HG02678 (cell line): ENCODE measurements around the gene CREG1.

Experiments
- ATAC-seq: cut with Tn5 transposase; IDR thresholded peaks from one replicate; pipeline ENCODE4 v1.9.1; 2021; ENCODE audit warnings: mild to moderate bottlenecking, moderate library complexity; ENCODE audit not compliant: unreplicated experiment

CREG1 gene

DNA sequence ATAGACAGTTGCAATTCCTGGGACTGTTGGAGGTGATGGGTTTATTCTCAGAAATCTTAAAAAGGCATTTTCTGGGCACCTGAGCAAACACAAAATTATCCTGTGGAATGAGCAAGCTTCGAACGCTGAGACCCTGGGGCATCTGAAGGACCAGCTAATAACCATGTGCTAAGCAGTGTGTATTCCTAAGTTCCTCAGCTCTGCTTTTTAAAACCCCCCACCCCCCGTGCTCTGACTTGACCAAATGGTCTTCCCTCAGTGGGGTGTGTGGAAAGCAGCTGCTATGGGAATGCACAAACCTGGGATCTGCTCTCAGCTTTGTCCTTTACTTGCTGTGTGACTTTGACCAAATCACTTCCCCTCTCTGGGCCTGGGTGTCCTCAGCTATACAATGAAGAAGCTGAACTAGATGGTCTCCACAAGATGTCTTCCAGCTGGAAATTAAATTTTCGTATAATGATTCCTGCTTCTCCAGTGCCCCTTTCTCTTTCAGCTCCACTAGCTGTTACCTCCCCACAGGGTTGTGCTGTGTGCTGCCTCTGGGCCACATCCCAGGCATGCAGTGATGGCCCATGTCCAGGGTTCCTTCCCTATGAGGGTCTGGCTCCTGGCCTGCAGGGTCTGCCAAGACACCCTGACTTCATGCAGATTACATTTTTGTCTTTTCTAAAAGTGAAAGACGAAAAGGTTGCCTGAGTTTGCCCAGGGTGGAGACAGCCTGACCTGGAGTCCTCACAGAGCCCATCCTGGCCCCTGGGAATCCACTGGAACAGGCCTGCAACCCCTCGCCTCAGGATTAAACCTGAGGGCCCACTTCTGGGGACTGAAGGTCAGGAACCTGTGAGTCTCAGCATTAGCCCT is 20.4 kb downstream of the CREG1 start:
- no peak for ATAC-seq

DNA sequence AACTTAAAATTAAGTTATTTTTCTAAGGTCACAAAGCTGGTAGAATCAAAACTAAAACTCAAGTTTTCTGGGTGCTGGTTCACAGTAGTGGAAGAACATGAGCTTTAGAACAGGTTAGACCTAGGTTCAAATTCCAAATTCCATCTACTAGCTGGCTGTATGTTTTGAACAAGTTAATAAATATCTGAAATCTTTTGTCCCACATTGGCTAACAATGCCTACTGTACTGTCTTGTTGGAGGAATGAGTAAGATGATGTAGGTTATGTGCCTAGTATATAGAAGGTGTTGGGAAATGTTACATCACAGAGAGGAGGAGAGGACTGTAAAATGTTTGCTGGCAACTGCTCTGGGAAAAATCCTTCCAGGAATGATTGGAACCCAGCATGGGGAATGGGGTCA is 21.2 kb downstream of the CREG1 start:
- ATAC-seq, result no peak

DNA sequence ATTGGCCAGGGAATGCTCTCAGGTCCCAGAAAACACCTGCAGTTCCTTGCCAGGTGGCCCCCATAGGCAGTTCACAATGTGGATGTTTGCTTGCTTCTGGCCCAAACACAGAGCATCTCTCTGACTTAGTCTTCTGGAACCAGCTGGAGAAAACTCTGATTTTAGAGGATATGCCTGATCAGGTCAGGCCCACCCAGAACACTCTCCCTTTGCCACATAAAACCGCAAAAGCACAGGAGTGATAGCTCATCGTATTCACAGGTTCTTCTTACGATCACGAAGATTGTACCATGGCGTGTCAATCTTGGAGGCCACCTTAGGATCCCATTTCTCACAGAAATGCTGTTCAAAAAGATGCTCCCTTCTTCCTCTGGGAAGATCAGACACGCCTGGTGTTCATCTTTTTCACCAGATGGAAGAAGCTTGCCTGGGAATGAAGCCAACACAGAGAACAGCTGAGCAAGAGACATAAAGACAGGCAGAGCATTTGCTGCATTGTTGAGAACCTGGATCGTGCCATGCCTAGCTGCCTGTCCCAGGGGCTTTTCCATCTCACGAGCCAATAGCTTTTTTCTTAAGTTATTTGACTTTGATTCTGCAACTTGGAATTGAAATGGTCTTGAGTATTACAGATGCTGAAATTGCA is 23.6 kb downstream of the CREG1 start:
- no peak for ATAC-seq

DNA sequence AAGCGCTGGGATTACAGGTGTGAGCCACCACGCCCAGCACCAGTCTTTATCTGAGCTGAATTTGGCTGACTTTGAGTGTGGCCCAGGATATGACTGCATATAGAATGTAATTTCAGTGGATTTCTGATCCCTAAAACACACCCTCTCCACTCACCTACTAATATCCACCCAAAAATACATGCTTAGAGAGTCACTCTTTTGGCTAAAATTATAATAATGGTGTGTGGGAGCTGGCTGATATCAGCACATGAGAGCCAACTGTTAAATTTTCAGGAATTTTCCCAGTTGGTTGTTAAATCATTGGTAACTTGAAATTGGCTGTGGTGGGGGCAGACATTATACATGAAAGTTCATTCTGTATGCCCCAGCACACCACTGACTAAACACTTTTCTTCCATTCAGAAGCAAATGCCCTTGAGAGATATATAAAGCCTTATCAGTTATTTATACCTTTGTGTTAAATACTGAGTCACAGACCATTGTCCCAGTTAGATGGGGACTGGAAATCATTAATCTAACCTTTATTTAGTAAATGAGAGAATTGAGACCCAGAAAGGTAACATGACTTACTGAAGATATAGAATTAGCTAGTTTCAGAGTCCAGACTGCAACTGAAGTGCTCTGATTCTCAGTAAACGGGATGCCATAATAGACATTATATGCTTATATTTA is 25.4 kb downstream of the CREG1 start:
- ATAC-seq, result no peak

DNA sequence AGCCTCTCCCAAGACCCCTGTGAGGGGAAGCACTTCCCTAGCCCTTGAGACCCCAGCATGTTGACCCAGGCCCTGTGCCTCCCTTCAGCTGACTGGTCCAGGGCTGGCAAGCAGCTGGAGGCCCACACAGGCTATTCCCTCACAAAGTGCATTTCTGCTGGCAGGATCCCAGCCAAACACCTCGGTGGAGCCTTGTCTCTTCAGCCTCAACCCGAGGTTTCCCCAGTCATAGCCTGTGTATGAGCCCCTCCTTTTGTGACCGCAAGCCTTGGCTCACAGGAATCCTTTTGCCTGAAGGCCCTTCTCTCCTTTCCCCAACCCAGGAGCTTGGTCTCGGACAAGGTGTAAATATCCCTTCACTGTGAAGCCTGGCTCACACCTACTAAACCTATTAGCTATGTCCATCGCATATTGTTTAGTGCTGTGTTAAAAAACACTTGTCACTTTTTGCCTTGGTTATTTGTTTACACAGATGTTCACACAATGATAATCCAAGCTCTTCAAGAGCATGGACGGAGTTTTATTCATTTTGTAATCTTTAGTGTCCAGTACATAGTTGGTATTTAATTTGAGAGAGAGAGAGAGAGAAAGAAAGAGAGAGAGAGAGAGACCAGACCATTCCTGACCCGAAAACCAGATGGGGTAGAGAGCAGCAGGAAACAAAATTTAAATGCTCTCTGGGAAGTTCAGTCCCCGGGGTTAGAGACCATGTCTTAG is 26.7 kb downstream of the CREG1 start:
- ATAC-seq, result no peak

DNA sequence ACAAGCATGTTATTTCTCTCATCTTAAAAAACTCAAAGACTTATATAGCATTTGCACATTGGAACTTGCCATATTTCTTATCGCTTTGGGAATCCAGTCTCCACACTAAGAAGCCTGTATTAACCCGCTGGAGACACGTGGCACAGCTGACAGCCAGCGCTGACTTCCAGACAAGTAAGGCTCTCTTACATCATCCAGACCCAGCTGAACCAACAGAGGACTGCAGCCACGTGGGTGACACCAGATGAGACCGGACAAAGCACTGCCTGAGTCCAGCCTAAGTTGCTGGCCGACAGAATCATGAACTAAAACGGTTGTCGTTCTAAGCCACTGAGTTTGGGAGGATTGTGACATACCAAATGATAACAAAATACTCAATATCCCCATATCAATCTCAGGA is 28.9 kb downstream of the CREG1 start:
- ATAC-seq, result no peak

DNA sequence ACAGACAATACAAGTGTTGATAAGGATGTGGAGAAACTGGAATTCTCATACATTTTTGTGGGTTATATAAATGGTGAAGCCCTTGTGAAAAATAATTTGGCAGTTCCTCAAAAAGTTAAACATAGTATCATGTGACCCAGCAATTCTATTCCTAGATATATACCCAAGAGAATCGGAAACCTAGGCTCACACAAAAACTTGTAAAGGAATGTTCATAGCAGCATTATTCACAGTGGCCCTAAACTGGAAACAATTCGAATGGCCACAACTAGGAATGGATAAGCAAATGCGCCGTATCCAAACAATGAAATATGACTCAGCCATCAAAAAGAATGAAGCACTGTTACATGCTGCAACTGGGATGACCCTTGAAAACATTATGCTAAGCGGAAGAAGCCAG is 31.3 kb downstream of the CREG1 start:
- ATAC-seq, result no peak

DNA sequence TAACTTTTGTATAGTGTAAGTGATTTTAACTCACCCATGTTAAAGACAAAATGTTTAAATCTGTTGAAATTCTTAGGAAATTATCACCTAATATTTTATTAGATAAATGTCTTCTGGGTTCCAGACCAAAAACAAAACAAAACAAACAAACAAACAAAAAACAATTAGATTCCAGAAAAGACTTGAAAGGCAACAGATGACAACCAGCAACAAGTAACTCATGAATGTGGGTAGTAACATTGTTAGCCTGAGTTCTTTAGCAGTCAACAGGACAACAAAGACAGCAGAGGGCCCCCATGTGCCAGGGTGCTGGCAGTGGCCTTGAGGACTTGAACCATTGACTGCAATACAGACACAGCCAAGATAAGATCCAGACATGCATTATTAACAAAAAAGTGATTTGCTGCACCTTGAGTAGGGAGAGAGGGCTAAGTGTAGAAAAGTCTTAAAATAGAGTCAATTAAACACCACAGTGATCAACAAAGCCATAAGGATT is 32.8 kb downstream of the CREG1 start:
- no peak for ATAC-seq

DNA sequence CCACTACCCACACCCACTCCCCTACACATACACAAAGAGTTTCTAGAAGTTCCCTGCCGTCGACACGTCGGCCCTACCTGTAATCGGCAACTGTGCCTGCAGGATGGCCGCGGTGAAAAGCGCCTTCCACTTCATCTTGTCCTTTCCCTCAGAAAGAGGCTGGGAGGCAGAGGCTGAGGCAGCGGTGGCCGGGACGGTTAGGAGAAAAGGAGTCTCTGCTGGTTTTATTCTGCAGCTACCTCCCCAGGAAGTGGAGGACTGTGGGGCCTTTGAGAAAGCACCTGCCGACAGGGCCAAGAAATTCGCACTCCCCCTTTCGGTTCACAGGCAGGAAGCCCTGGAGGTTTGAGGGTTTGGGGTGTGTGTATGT is 35.2 kb downstream of the CREG1 start, which contains the start of gene CD247:
TSS of gene CD247 (minus strand) at position 199 of the 370 bp plus-strand sequence. CDS start at position 135, 64 bp downstream.
- ATAC-seq, result no peak

DNA sequence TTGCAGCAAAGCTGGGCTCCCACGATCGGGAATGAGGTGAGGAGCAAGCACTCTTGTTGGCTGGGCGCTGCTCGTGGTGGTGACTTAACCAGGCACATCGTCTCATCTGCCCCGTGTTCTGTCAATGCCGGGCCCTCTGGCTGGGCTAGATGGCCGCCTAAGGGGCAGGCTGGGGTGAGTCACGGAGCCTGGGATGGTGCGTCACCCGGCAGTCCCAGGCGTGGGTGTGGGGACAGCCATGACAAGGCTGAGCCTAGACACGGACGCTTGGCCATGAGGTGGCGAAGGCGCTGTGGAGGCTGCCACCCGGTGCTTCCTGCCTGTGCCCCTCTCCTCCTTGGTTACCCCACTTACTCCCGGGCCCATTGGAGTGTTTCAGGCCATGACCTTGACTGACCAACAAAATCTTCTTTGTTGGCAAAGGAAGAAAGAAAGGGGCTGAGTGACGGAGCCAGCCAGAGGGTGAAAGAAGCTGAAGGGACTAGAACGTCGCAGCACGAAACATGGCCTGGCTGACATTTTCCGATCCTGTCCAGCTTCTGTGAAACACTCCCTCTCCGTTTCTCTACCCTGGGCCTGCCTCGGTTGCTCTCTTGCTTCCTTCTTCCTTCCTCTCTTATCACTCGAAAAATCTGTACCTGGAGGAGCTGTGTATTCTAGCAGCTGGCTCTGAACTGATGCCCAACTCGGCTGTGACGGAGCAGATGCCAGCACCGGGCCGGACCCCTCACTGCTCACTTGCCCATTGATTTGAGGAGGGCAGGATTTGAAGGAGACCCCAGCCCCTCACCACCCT is 35.8 kb downstream of the CREG1 start:
- ATAC-seq, result no peak

DNA sequence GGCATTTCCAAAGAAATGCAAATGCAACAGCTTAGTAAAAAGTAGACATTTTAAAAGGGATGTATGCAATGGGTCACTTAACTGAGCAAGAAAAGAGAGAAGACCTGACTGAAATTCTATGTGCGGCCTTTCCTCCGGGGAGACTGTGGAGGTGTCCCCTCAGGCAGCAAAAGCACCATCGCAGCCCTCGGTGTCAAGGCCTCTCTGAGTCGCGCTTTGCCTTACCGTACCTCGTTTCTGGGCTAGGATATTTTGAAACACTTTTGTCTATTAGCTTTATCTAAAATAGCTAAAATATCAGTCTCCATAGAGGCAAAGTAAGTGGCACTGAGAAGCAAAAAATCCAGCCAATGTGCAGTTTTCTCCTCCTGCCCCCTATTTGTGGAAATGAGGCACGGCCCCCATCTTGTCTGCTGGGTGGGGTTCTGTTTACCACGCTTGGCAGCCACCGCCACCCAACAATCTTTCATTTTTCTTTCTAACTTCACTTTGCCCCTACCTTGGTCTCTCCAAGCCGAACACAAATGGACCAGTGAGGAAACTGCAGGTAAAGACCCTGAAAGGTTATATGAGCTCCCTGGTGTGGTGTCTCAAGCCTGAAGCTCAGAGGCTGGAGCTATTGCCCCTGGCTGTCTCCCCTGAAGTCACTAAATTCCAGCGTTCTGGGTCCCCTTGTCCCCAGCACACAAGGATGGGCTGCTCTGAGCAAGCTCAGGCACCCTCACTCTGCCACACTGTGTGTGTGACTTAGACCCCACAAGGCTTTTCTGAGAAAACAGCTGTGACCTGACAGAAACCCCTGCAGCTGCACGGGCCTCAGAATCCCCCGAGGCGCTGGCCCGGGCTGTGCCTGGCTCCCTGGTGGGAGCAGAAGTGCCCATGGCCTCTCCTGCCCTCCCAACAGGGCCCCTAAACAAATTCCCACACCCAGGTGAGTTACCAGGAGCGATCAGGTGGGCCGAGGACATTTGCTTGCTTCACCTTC is 36.9 kb downstream of the CREG1 start:
- no peak for ATAC-seq

DNA sequence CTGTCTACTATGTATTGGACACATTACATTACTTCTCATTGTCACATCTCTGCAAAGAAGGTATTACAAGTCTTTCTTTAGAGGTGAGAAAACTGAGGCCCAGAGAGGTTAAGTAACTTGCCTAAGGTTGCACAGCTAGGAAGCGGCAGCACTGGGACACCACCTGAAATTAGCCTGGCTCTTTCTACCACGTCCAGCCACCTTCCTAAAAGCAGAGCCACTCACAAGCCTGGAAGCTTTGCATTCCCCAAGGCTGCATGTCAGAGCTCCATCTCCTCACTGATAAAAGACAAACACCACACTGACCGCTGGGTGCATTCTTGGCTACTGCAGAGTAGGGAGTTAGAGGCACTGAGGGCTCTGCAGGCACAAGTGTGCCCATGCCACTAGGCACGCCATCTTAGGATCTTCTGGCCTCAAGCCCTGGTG is 37.7 kb downstream of the CREG1 start:
- ATAC-seq, result no peak

DNA sequence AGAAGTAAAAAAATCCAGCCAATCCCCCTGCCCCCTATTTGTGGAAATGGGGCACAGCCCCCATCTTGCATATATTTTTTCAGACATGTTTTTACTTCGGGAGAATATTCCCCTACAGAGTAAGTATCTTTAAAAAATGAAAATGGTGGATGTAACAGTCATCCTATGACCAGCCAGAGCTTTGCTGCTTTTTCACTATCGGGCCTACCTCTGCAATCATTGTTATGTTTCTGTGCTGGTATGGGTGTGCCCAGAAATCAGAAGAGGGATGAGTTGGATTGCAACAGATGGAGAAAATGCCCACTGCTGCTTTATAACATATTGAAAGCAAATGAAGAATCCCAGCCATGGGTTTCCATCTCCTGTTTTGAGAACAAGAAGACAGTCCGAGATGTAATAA is 38.1 kb downstream of the CREG1 start:
- no peak for ATAC-seq

DNA sequence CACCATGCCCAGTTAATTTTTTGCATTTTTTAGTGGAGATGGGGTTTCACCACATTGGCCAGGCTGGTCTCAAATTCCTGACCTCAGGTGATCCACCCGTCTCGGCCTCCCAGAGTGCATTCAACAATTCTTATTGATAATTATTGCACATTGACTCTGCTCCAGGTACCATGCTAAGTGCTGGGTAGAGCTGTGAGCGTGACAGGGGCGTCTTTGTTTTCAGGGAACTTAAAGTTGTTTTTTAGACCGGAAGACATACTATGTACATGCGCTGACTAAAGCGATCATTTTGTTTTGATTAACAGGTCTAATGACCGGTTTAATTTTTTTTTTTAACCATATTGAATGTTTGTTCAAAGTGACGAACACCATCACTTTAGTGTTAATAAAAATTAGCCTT is 39.3 kb downstream of the CREG1 start:
- no peak for ATAC-seq

DNA sequence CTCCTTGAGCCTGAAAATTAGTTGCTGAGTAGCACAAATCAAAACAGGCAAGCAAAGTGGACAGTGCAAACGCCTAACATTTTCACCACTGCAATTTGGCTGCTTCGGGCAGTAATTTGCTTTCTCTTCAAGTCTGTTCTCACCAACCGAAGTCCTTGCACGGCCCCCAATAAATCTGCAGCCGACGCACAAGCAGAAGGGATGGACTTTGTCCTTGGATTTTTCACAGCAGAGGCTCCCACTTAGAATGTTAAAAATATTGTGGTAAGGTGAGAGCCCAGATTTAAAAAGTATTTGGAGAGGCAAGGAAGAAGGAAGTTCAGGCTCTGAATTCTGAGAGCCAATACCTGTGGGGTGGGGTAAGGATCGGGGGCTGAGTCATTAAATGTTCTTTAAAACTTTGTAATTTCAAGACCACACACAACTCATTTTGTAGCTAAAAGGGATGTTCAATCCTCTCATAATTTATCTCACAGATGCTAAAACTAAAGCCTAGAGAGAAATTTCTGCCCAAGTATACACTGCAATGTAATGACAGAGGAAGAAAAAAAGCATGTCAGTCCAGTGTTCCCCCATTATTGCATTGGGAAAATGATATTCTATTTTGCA is 41.4 kb downstream of the CREG1 start:
- ATAC-seq, result no peak

DNA sequence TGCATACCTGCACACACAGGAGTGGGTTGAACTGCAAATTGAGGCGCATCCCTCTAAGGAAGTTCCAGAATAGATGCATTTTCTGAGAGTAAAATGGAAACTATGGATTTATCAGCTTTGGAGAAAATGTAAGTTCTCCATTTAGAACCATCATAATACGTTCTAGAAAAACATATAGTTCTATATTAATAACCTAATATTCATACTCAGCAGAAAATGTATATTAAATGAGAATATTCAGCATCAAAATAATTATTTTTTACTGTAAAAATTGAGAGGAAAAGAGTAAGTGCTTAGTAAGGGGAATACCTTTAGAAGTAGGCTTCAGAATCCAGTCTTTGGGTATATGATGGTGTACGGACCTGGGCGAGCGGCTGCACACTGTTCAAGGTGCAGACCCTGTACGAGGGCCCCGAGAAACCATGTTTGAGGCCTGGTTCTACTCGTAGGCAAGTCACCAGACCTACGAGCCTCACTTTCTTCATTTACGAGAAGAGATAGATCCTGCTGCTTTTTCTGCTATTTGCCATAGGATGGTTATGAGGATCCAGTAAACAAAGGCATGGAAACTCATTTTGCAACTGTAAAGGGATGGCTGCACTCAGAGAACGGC is 42.1 kb downstream of the CREG1 start:
- ATAC-seq, result no peak

DNA sequence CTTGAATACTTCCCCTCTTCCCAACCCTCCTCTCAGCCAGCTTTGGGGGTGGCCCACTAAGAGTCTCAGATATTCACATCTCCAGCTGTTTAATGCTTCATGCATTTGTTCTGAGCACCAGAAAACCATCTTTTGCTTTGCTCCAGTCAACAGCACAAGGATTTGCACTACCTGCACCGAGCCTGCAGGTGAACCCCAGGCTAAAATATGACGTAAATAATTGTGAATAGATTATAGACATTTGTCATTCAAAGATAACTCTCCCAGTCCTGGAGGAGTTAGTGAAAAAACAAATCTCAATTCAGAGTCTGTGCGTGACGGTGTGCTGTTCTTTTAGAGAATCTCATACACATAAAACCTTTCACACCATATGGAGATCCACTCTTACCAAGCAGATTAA is 42.7 kb downstream of the CREG1 start:
- no peak for ATAC-seq

DNA sequence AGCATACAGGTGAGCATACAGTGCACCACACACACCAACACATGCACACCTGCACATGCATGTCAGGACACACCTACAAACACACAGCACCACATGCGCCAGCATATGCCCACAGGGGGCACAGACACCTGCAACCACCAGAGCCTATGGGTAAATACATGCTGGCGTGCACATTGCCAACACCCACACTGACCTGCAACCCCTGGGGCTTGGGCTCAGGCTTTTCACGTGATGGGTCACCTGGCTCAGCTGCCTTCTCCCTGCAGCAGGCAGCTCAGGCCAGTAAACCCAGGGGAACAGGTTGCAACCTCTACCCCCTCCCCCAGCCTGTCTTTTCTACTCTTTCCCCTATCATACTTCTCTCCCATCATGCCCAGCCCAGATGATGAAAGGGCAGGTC is 43.3 kb downstream of the CREG1 start:
- ATAC-seq, result no peak
